Right cardiac atrium (tissue), 5 donors: ENCODE data around the gene SLC8A1. TPM values are rescaled to one million over a fixed set of nuclear protein-coding genes. Genes with fewer than 3 reads are reported as not detected.

Experiments
- ATAC-seq, 2 donors: fragments of 200-7000 bp; cut with Tn5 transposase; one replicate each; pipeline versions ENCODE4 v1.8.0 to v1.9.1; 2020; ENCODE audit warnings: moderate library complexity in 2 of 2, mild to moderate bottlenecking in 1 of 2
- DNase-seq, 3 donors: peaks; one replicate each; pipeline ENCODE4 v3.0.0-alpha.2; 2020
- H3K27ac ChIP-seq: one replicate; pipeline ENCODE4 v1.5.1; 2013; ENCODE audit warnings: mild to moderate bottlenecking, low read length, control low read depth, moderate library complexity
- H3K27me3 ChIP-seq: one replicate; pipeline ENCODE4 v1.6.1; 2013; ENCODE audit not compliant: control insufficient read depth, insufficient read depth
- H3K4me1 ChIP-seq: one replicate; pipeline ENCODE4 v1.6.1; 2013; ENCODE audit warnings: low read length; ENCODE audit not compliant: control insufficient read depth, insufficient read depth
- H3K4me3 ChIP-seq: one replicate; pipeline ENCODE4 v1.5.1; 2013; ENCODE audit warnings: low read length, control low read depth
- H3K9me3 ChIP-seq: one replicate; pipeline ENCODE4 v1.6.1; 2013; ENCODE audit warnings: low read length; ENCODE audit not compliant: control insufficient read depth
- WGBS: extraction: QIAGEN DNeasy Blood & Tissue Kit; methylation state at CpG from one replicate; pipeline ENCODE4 v1.1.7; 2013; 5-methylcytosine and 5-hydroxymethylcytosine counted together
- intact Hi-C, 4 donors: fragments of 100-400 bp; cut with DNase I; formaldehyde crosslinking; loops; one replicate each; pipeline versions ENCODE4 v1.11.0 to v1.14.0; 2022 to 2023
- polyA plus RNA-seq: library from polyadenylated mRNA; stranded (reverse); fragments of 200-250 nt; gene quantifications from one replicate; pipeline ENCODE4 v1.2.3, GENCODE V29; 2013
- total RNA-seq, 4 donors: library from RNA; stranded (reverse); fragmentation: NEBNext Ultra II Directional; extraction: Animal tissue kit (Norgen Biotek cat#: 25700); gene quantifications; one replicate each; pipeline ENCODE4 v1.2.1, GENCODE V29; 2021
- donor health status: healthy with polysubstance abuse.
- donor health status: DM: no; HTN: yes; CAD: no.
- donor health status: DM: no; HTN: no; CAD: no.
- donor health status: DM: no; HTN: yes; CAD: no; lungs with severe emphysema.
- donor health status: DM: yes; HTN: yes; CAD: no.

Gene SLC8A1
- total and polyA plus RNA-seq, 5 donors = 41.8 to 907 (median 790) TPM

- Histone ChIP-seq H3K4me1 (peaks cover 2% of the 10 kb centered on the region), H3K27ac (peak overlapping the region; percentile 75), H3K27me3 (no peaks in the 10 kb centered on the region), H3K4me3 (no peak overlapping the region), H3K9me3 (no peaks in the 10 kb centered on the region)
- ATAC-seq (peak; percentile 47 to 59), DNase-seq (peak in 1 of 3 donors; percentile 51)
- 56% methylated on average over 1 of the region's 1 CpG for WGBS
- intact Hi-C loops = no loop called here
Observed at GRCh38 chr2:40329739-40330030, 122.2 kb downstream of the SLC8A1 start.

GRCh38 chr2:40325116-40325515 lies 126.8 kb downstream of the SLC8A1 start:
- H3K27me3 ChIP-seq = no peaks in the 10 kb centered on the region
- intact Hi-C loops = no loop called here
- H3K9me3 ChIP-seq = no peaks in the 10 kb centered on the region
- no peak overlapping the region for H3K27ac ChIP-seq
- ATAC-seq = peak in 1 of 2 donors; percentile 20
- DNase-seq = peak in 1 of 3 donors; percentile 46
- H3K4me3 ChIP-seq = no peak overlapping the region
- H3K4me1 ChIP-seq = peaks cover 2% of the 10 kb centered on the region

- no peak for ATAC-seq
- H3K27ac ChIP-seq = no peak overlapping the region
- H3K9me3 ChIP-seq = no peaks in the 10 kb centered on the region
- H3K4me3 ChIP-seq = no peak overlapping the region
- peaks cover 2% of the 10 kb centered on the region for H3K4me1 ChIP-seq
- H3K27me3 ChIP-seq = no peaks in the 10 kb centered on the region
- 77% methylated on average over 1 of the region's 1 CpG for WGBS
- no peak for DNase-seq
- intact Hi-C loops = no loop called here
Observed at GRCh38 chr2:40324656-40325055, 127.2 kb downstream of the SLC8A1 start.

DNA sequence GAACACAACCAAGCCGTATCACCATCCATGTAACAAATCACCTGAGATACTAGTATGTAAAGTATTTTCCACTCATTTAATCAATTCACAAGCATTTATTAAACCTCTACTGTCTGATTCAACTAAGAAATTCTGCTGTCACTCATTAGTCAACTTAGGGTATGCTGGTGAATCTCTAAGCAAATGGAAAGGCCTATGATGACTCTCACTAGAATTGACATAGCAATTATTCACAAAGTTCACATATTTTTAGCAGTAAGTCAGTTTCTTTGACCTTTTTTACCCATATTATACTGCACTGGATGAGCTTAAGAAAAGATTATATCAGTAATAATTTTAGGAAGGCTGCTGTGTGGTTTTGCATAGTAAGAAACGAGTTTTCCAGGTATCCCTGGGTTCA lies 130.1 kb downstream of the SLC8A1 start:
- ATAC-seq (no peak), DNase-seq (no peak)
- Histone ChIP-seq H3K27me3 (no peaks in the 10 kb centered on the region), H3K27ac (no peak overlapping the region), H3K4me3 (no peak overlapping the region), H3K9me3 (no peaks in the 10 kb centered on the region), H3K4me1 (no peaks in the 10 kb centered on the region)
- WGBS = 86% methylated on average over 2 of the region's 2 CpGs
- intact Hi-C loops = no loop called here

DNA sequence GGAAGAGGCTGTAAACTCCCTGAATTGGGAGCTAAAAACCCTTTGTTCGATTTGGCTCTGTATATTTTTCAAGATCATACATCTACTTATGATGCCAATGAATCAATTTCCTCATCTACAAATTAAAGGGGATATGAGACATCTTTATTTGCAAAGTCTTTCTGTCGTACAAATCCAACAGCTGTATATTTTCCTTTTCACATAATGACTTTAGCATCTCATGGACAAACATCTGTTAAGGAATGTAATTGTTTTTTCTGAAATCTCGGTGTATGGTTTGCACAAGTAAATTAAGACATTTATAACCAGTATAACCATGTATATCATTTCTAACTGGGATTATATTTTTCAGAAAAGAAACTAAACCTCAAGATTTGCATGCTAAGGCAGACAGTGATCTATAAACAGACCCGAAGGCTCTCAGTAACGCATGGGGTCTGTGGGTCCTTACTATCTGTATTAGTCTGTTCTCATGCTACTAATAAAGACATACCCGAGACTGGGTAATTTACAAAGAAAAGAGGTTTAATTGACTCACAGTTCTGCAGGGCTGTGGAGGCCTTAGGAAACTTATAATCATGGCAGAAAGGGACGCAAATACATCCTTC lies 130.8 kb downstream of the SLC8A1 start:
- intact Hi-C loops = no loop called here
- Histone ChIP-seq H3K4me3 (no peak overlapping the region), H3K4me1 (no peaks in the 10 kb centered on the region), H3K27me3 (no peaks in the 10 kb centered on the region), H3K9me3 (no peaks in the 10 kb centered on the region), H3K27ac (no peak overlapping the region)
- DNase-seq (no peak), ATAC-seq (no peak)
- WGBS = 83% methylated on average over 7 of the region's 7 CpGs

DNA sequence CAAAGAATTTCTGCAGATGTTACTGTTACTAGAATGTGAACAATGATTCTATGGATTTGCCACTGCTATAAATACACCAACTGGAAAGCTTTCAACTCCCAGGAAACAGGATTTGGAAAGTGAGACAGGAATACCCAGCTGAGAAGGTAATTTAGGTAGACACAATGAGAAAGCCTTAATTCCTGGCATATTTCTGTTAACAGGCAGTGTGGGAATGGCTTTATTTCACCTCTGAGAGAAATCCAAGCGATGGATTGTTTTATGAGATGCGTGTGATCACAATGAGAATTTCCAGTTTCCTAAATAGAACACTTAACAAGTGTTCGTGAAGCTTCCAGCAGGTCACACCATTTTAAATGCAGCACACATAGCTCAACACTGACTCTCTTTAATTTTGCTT lies 133.0 kb downstream of the SLC8A1 start:
- ATAC-seq (no peak), DNase-seq (no peak)
- Histone ChIP-seq H3K27ac (no peak overlapping the region), H3K4me3 (no peak overlapping the region), H3K27me3 (no peaks in the 10 kb centered on the region), H3K9me3 (no peaks in the 10 kb centered on the region), H3K4me1 (no peaks in the 10 kb centered on the region)
- 67% methylated on average over 3 of the region's 3 CpGs for WGBS
- intact Hi-C loops = no loop called here

GRCh38 chr2:40317761-40318160 lies 134.1 kb downstream of the SLC8A1 start:
- intact Hi-C loops = no loop called here
- H3K27me3 ChIP-seq = no peaks in the 10 kb centered on the region
- H3K9me3 ChIP-seq = no peaks in the 10 kb centered on the region
- no peak overlapping the region for H3K4me3 ChIP-seq
- DNase-seq = no peak
- H3K27ac ChIP-seq = no peak overlapping the region
- WGBS = 32% methylated on average over 2 of the region's 2 CpGs
- no peaks in the 10 kb centered on the region for H3K4me1 ChIP-seq
- ATAC-seq = no peak

DNA sequence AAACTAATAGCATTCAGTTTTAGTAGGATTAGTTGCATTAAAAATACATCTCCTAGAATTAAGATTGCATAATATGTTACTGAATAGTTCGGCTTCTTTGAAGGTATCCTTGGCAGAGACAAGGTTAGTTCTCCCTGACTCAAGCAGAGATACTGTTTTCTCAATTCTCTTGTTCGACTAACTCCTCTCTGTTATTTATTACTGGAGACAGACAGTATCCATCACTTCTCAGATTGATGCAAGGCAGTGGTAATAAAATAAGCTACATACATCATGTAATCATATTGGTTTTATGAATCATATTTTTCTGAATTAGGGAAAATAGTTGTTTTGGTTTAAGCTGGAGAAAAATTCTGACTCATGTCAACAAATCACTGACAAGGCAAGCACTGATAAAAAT lies 134.8 kb downstream of the SLC8A1 start:
- H3K9me3 ChIP-seq = no peaks in the 10 kb centered on the region
- peak in 1 of 2 donors; percentile 9 for ATAC-seq
- whole genome bisulfite sequencing = 48% methylated on average over 2 of the region's 2 CpGs
- H3K4me3 ChIP-seq = no peak overlapping the region
- H3K27me3 ChIP-seq = no peaks in the 10 kb centered on the region
- H3K4me1 ChIP-seq = no peaks in the 10 kb centered on the region
- intact Hi-C loops = no loop called here
- no peak overlapping the region for H3K27ac ChIP-seq
- no peak for DNase-seq

DNA sequence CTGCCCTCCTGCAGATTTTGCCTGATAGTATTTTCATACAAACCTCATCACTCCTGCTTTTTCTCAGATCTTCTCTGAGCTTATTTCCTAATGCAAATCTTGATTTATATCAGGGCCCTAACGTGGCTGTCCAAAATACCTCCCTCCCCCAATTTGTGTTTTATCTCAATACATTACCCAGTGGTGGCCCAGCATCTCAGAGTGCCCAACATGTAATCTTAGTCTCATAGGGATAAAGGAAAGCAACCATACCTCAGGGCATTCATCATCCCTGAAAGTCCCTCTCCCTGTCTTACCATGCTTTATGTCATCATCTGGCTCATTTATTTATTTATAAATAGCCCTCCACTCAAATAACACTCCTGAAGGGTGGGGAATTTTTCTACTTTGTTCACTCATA lies 135.3 kb downstream of the SLC8A1 start:
- Histone ChIP-seq H3K4me3 (no peak overlapping the region), H3K27me3 (no peaks in the 10 kb centered on the region), H3K27ac (no peak overlapping the region), H3K4me1 (no peaks in the 10 kb centered on the region), H3K9me3 (no peaks in the 10 kb centered on the region)
- DNase-seq = no peak
- ATAC-seq = peak in 1 of 2 donors; percentile 19
- WGBS = 35% methylated on average over 1 of the region's 1 CpG
- intact Hi-C loops = no loop called here

GRCh38 chr2:40315683-40316082 lies 136.2 kb downstream of the SLC8A1 start:
- H3K27ac ChIP-seq = no peak overlapping the region
- no peaks in the 10 kb centered on the region for H3K4me1 ChIP-seq
- no peaks in the 10 kb centered on the region for H3K27me3 ChIP-seq
- ATAC-seq (peak; percentile 65 to 78), DNase-seq (no peak)
- 15% methylated on average over 2 of the region's 2 CpGs for WGBS
- no peak overlapping the region for H3K4me3 ChIP-seq
- intact Hi-C loops = no loop called here
- H3K9me3 ChIP-seq = no peaks in the 10 kb centered on the region

GRCh38 chr2:40311026-40311425 lies 140.9 kb downstream of the SLC8A1 start:
- Histone ChIP-seq H3K4me3 (no peak overlapping the region), H3K27ac (no peak overlapping the region), H3K27me3 (no peaks in the 10 kb centered on the region), H3K9me3 (no peaks in the 10 kb centered on the region), H3K4me1 (peaks cover 7% of the 10 kb centered on the region)
- DNase-seq (no peak), ATAC-seq (no peak)
- WGBS = 85% methylated on average over 2 of the region's 2 CpGs
- intact Hi-C loops = no loop called here

- peak; percentile 22 to 23 for ATAC-seq
- intact Hi-C loops = no loop called here
- 43% methylated on average over 1 of the region's 1 CpG for WGBS
Observed at GRCh38 chr2:40310303-40310702, 141.6 kb downstream of the SLC8A1 start.

More at GRCh38 chr2:40310303-40310702, 141.6 kb downstream of the SLC8A1 start:
- Histone ChIP-seq H3K9me3 (no peaks in the 10 kb centered on the region), H3K27ac (no peak overlapping the region), H3K27me3 (no peaks in the 10 kb centered on the region), H3K4me1 (peaks cover 7% of the 10 kb centered on the region), H3K4me3 (no peak overlapping the region)
- no peak for DNase-seq
